Smooth muscle cell (in vitro differentiated cells): ENCODE data around the gene GM2A. TPM values are rescaled to one million over a fixed set of nuclear protein-coding genes. Genes with fewer than 3 reads are reported as not detected.

Source experiments
- DNase-seq: peaks from one replicate; lab custom pipeline; 2025; ENCODE audit not compliant: unreplicated experiment; lab: John Stamatoyannopoulos, UW
- H2AFZ ChIP-seq: fragments of 200-600 bp; sonication (generic); 2 replicates; pipeline ENCODE4 v1.6.0; 2016; ENCODE audit warnings: antibody characterized with exemption, low read depth, mild to moderate bottlenecking
- H3F3A ChIP-seq: fragments of 200-600 bp; sonication (generic); 2 replicates; pipeline ENCODE4 v1.6.0; 2017; ENCODE audit warnings: antibody characterized with exemption, low read depth
- H3K27ac ChIP-seq: fragments of 200-600 bp; sonication (generic); 2 replicates; pipeline ENCODE4 v1.5.1; 2016; ENCODE audit warnings: low read depth, mild to moderate bottlenecking
- H3K27me3 ChIP-seq: fragments of 200-600 bp; sonication (generic); 2 replicates; pipeline ENCODE4 v1.6.1; 2016; ENCODE audit warnings: low read depth, mild to moderate bottlenecking
- H3K36me3 ChIP-seq: fragments of 200-600 bp; sonication (generic); 2 replicates; pipeline ENCODE4 v1.5.1; 2016; ENCODE audit warnings: low read depth
- H3K4me1 ChIP-seq: fragments of 200-600 bp; sonication (generic); 2 replicates; pipeline ENCODE4 v1.5.1; 2016; ENCODE audit warnings: low read depth
- H3K4me2 ChIP-seq: fragments of 200-600 bp; sonication (generic); 2 replicates; pipeline ENCODE4 v1.6.0; 2016; ENCODE audit warnings: mild to moderate bottlenecking
- H3K4me3 ChIP-seq: fragments of 200-600 bp; sonication (generic); 2 replicates; pipeline ENCODE4 v1.5.1; 2016; ENCODE audit warnings: mild to moderate bottlenecking
- H3K79me2 ChIP-seq: fragments of 200-600 bp; sonication (generic); 2 replicates; pipeline ENCODE4 v1.6.0; 2016; ENCODE audit warnings: low read depth, mild to moderate bottlenecking
- H3K9ac ChIP-seq: fragments of 200-600 bp; sonication (generic); 2 replicates; pipeline ENCODE4 v1.6.0; 2016; ENCODE audit warnings: low read depth
- H3K9me3 ChIP-seq: fragments of 200-600 bp; sonication (generic); replicated peaks from 2 replicates; pipeline ENCODE4 v1.5.1; 2016; ENCODE audit warnings: low read depth
- H4K20me1 ChIP-seq: fragments of 200-600 bp; sonication (generic); 2 replicates; pipeline ENCODE4 v1.6.0; 2016; ENCODE audit warnings: low read depth
- WGBS: methylation state at CpG from one replicate; pipeline ENCODE4 v1.1.7; 2016; ENCODE audit warnings: low lambda C conversion rate; 5-methylcytosine and 5-hydroxymethylcytosine counted together
- polyA plus RNA-seq: library from polyadenylated mRNA; unstranded; fragments of >200 nt; fragmentation: Nextera tagmentation; extraction: Ambion mirVana; gene quantifications from 2 replicates; pipeline ENCODE4 v1.2.1, GENCODE V29; 2016
- total RNA-seq: library from RNA; depleted of rRNA; stranded (reverse); fragments of >200 nt; gene quantifications from 2 replicates; pipeline ENCODE4 v1.2.3, GENCODE V29; 2014
- TF ChIP-seq, protein P1 (sequence below): fragments of 200-600 bp; sonication (generic); IDR thresholded peaks from 2 replicates; pipeline ENCODE4 v1.5.1; 2017; ENCODE audit warnings: borderline replicate concordance, mild to moderate bottlenecking, antibody characterized with exemption; ENCODE audit not compliant: insufficient read depth, poor library complexity, severe bottlenecking

GM2A gene
- total and polyA plus RNA-seq, 2 experiments from 2014 or later, result 16.3 to 36.1 TPM

DNA sequence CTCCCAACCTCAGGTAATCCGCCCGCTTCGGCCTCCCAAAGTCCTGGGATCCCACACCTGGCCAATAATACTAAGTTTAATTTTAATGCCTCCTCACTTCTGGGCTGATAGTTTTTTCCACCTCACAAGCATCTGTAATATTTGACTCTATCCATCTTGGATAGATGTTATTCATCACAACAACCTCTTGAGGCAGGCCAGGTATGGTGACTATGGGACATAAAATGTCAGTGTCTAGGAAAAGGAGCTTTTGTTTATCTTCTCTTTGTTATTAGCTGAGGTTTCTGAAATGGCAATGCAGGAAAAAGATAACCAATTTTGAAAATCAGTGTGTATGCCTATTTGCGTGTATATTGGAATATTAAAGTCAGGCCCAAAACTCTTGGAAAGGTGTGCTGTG, 27.9 kb upstream of the GM2A start:
- no peak overlapping the region for H3K9ac ChIP-seq
- no peaks in the 10 kb centered on the region for H3K9me3 ChIP-seq
- H3K79me2 ChIP-seq, result no peaks in the 10 kb centered on the region
- H3K36me3 ChIP-seq, result no peaks in the 10 kb centered on the region
- H3K4me1 ChIP-seq, result peaks cover 3% of the 10 kb centered on the region
- TF ChIP-seq, protein P1, sequence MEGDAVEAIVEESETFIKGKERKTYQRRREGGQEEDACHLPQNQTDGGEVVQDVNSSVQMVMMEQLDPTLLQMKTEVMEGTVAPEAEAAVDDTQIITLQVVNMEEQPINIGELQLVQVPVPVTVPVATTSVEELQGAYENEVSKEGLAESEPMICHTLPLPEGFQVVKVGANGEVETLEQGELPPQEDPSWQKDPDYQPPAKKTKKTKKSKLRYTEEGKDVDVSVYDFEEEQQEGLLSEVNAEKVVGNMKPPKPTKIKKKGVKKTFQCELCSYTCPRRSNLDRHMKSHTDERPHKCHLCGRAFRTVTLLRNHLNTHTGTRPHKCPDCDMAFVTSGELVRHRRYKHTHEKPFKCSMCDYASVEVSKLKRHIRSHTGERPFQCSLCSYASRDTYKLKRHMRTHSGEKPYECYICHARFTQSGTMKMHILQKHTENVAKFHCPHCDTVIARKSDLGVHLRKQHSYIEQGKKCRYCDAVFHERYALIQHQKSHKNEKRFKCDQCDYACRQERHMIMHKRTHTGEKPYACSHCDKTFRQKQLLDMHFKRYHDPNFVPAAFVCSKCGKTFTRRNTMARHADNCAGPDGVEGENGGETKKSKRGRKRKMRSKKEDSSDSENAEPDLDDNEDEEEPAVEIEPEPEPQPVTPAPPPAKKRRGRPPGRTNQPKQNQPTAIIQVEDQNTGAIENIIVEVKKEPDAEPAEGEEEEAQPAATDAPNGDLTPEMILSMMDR, result no peak
- no peak overlapping the region for H3K4me2 ChIP-seq
- H3K4me3 ChIP-seq, result no peak overlapping the region
- DNase-seq, result no peak
- 95% methylated on average over 4 of the region's 4 CpGs for WGBS
- no peak overlapping the region for H2AFZ ChIP-seq
- H3K27me3 ChIP-seq, result no peaks in the 10 kb centered on the region
- H4K20me1 ChIP-seq, result no peaks in the 10 kb centered on the region
- H3K27ac ChIP-seq, result no peak overlapping the region
- H3F3A ChIP-seq, result no peaks in the 10 kb centered on the region

DNA sequence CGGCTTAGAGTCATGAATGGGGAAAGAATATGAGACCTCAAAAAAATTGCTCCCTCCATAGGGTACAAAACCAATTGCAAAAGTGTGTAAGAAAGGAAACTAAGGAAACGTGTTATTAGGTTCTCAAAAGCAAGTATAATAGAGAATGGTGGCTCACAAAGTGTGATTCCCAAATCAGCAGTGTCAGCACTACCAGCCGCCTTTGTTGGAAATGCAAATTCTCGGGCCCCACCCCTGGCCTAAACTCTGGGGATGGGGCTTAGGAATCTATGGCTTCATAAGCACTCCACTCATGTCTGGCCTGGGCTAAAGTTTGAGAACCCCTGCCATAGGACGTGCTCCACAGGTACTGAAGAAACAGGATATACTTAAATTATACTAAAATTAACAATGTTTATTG, 27.5 kb upstream of the GM2A start:
- Histone ChIP-seq H2AFZ (no peak overlapping the region), H3K27ac (no peak overlapping the region), H3K4me1 (peaks cover 3% of the 10 kb centered on the region), H3K9ac (no peak overlapping the region), H3K9me3 (no peaks in the 10 kb centered on the region), H4K20me1 (no peaks in the 10 kb centered on the region), H3K36me3 (no peaks in the 10 kb centered on the region), H3F3A (no peaks in the 10 kb centered on the region), H3K4me2 (no peak overlapping the region), H3K27me3 (no peaks in the 10 kb centered on the region), H3K79me2 (no peaks in the 10 kb centered on the region), H3K4me3 (no peak overlapping the region)
- 74% methylated on average over 5 of the region's 5 CpGs for WGBS
- TF ChIP-seq, protein P1, result no peak
- no peak for DNase-seq

DNA sequence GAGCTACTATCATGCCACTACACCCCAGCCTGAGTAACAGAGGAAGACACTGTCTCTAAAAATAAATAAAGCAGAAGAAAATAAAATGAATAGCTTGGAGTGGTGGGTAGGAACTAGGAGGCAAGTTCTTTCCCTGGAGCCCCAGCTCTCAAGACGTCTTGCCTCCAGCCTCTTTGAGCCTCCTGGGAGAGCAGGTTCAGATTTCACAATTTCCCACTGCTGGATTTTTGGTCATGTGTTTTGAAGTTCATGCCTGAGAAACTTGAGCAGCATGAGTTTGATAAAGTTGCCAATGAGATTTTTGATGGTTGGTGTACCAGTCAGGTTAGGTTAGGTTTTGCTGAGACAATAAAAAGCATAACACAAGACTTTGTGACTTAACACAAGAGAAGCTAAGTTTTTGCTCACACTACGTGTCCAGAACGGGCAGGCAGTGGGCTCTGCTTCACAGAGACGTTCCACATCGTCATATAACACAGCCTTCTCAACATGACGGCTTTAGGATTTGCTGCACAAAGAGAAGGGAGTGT, 25.0 kb upstream of the GM2A start:
- H3F3A ChIP-seq, result no peaks in the 10 kb centered on the region
- TF ChIP-seq, protein P1, result no peak
- H3K27me3 ChIP-seq, result no peaks in the 10 kb centered on the region
- H3K79me2 ChIP-seq, result no peaks in the 10 kb centered on the region
- WGBS, result 72% methylated on average over 6 of the region's 6 CpGs
- no peaks in the 10 kb centered on the region for H4K20me1 ChIP-seq
- H3K4me2 ChIP-seq, result no peak overlapping the region
- no peak overlapping the region for H3K27ac ChIP-seq
- H3K9me3 ChIP-seq, result no peaks in the 10 kb centered on the region
- no peak for DNase-seq
- no peak overlapping the region for H3K9ac ChIP-seq
- no peak overlapping the region for H2AFZ ChIP-seq
- H3K4me3 ChIP-seq, result no peak overlapping the region
- peaks cover 3% of the 10 kb centered on the region for H3K4me1 ChIP-seq
- H3K36me3 ChIP-seq, result no peaks in the 10 kb centered on the region

DNA sequence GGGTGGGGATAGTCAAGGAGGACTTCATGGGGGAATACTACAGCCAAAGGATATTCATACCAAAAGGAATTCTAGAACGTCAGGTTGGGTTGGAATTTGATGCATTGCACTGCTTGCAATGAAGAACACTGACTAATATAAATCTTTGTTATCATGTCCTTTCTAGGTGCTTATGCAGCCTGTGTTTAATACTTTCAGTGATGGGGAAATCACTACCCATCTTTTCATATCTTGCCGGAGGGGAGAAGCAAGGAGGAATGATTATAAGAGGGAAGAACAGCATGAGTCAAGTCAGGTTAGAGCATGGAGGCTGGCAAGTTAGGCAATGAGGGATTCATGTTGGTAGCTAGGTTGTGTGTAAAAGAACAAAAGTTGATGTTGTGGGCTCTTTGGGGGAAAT, 24.0 kb upstream of the GM2A start:
- no peak overlapping the region for H3K27ac ChIP-seq
- no peaks in the 10 kb centered on the region for H3K36me3 ChIP-seq
- no peak overlapping the region for H3K4me2 ChIP-seq
- H3K9ac ChIP-seq, result no peak overlapping the region
- H2AFZ ChIP-seq, result no peak overlapping the region
- H3K4me3 ChIP-seq, result no peak overlapping the region
- H3F3A ChIP-seq, result no peaks in the 10 kb centered on the region
- no peaks in the 10 kb centered on the region for H3K79me2 ChIP-seq
- H3K27me3 ChIP-seq, result no peaks in the 10 kb centered on the region
- no peaks in the 10 kb centered on the region for H4K20me1 ChIP-seq
- no peaks in the 10 kb centered on the region for H3K9me3 ChIP-seq
- TF ChIP-seq, protein P1, result no peak
- WGBS, result 80% methylated on average over 2 of the region's 2 CpGs
- DNase-seq, result no peak
- no peaks in the 10 kb centered on the region for H3K4me1 ChIP-seq
